GM19025 (cell line): ENCODE measurements around the gene BAX.

Source experiments
- ATAC-seq: cut with Tn5 transposase; IDR thresholded peaks from one replicate; pipeline ENCODE4 v1.9.1; 2021; ENCODE audit warnings: mild to moderate bottlenecking, low read depth, moderate library complexity; ENCODE audit not compliant: unreplicated experiment

The BAX gene

DNA sequence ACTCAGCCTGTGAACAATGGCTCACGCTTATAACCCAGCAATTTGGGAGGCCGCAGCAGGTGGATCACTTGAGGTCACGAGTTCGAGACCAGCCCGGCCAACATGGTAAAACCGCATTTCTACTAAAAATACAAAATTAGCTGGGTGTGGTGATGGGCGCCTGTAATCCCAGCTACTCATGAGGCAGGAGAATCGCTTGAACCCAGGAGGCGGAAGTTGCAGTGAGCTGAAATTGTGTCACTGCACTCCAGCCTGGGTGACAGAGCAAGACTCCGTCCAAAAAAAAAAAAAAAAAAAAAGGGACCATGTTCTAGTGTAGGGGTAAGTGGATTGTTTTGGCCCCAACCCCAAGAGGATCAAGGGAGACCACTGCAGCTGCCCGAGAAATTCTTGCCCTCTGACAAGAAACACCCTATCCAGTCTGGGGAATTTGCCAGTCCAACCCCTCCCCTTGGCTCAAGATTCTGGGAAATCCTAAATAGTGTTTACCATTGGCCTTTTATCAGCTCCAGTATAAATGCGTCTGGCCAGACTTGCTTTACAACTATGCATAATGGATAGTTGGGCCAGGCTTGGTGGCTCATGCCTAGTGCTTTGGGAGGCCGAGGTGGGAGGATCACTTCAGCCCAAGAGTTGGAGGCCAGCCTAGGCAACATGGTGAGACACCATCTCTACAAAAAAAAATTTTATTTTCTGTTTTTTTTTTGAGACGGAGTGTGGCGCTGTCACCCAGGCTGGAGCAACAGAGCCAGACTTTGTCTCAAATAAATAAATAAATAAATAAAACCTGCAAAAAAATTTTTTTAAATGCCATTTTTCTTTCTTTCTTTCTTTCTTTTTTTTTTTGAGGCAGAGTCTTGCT, 26.3 kb upstream of the BAX start:
- no peak for ATAC-seq

DNA sequence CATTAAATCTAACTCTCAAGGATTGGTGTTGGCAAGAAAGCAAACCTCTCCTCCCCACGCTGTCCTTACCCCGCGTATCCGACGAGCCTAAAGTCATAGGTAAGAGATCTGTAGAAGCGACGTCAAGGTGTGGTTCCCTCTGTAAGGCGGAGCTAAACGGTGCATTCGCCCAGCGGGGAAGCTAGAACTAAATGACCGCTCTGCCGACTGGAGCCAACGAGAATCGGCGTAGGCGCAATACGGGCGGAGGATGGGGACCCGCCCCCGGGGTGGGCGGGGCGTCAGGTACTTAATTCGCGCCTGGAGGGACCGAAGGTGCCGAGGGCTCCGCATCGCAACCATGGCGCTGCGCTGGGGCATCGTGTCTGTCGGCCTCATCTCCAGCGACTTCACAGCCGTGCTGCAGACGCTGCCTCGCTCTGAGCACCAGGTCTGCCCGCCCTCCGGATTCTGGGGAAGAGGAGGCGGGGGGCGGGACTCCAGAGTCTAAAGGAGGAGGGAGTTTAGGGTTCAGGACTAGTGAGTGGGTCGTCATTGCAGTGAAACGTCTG, 21.2 kb upstream of the BAX start, which contains the start of gene DHDH:
Gene DHDH (plus strand): TSS at position 318 of the 551 bp plus-strand sequence. CDS start 23 bp downstream, at position 341.
- ATAC-seq: no peak

DNA sequence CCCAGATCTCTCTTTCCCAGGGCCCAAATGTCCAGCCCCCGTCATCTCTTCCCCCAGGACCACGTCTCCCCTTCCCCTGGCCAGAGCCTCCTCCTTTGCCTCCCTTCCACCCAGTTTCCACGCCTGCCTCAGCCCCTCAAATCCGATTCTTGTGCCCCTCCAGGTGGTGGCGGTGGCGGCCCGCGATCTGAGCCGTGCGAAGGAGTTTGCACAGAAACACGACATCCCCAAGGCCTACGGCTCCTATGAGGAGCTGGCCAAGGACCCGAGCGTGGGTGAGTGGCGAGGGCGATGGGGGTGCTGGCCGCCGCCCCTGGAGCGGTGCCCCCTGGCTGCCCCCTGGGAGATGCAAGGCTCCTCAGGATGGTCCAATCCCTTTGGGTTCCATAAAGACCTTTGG, 19.8 kb upstream of the BAX start:
- no peak for ATAC-seq

DNA sequence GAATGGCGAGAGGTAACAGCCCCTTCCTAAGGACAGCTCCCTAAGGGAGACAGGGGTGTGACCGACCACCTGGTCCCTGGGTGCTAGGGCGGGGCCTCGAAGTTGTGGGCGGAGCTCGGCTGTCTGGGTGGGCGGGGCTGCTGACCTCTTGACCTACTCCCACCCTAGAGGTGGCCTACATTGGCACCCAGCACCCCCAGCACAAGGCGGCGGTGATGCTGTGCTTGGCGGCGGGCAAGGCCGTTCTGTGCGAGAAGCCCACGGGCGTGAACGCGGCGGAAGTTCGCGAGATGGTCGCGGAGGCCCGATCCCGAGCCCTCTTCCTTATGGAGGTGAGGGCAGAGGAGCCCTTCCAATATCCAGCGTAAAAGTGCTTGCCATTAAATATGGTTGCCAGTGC, 18.8 kb upstream of the BAX start:
- no peak for ATAC-seq

DNA sequence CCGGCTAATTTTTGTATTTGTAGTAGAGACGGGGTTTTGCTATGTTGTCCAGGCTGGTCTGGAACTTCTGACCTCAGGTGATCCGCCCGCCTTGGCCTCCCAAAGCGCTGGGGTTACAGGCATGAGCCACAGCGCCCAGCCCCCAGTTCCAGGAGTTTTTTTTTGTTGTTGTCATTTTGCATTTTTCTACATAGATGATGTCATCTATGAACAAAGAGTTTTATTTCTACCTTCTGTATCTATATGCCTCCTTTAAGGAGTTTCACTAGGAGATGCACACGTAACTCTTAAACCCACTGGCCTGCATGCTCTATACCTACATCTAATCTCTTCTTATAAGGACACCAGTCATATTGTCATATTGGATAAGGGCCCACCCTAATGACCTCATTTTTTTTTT, 16.4 kb upstream of the BAX start:
- no peak for ATAC-seq

DNA sequence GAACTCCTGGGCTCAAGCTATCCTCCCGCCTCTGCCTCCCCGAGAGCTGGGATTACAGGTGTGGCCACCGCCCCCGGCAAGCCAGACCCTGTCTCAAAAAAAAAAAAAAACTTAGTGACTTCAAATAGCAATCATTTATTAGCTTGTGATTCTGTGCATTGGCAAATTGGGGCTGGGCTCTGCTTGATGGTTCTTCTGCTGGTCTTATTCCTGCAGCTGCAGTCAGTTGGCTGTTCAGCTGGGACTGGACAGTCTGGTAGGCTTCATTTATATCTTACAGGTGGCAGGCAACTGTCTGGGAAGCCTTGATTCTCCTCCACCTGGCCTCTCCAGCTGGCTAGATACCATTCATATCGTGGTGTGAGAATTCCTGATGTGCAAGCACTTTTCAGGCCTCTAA, 13.8 kb upstream of the BAX start:
- ATAC-seq: no peak

DNA sequence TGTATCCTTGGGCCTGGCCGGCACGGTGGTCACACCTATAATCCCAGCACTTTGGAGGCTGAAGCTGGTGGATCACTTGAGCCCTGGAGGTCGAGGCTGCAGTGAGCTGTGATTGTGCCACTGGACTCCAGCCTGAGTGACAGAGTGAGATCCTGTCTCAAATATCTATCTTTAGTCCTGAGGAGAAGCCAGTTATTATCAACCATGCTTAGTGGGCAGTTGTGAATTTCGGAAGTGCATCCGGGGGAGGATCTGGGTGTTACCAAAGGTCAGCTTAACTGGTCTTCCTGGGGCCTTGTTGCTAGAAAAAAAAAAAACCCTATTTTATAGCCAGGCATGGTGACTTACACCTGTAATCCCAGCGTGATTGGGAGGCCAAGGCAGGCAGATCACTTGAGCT, 11.6 kb upstream of the BAX start:
- no peak for ATAC-seq

DNA sequence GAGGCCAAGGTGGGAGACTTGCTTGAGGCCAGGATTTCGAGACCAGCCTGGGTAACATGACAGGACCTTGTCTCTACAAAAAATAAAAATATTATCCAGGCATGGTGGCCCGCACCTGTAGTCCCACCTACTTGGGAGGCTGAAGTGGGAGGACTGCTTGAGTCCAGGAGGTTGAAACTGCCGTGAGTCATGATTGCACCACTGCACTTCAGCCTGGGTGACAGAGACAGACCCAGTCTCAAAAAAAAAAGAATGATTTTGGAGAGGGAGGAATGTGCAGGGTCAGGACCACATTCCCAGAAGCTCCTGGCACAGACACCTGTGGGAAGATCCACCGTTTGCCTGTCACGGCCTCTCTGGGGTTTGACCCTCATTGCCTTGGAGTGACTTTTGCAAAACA, 9.3 kb upstream of the BAX start:
- no peak for ATAC-seq

DNA sequence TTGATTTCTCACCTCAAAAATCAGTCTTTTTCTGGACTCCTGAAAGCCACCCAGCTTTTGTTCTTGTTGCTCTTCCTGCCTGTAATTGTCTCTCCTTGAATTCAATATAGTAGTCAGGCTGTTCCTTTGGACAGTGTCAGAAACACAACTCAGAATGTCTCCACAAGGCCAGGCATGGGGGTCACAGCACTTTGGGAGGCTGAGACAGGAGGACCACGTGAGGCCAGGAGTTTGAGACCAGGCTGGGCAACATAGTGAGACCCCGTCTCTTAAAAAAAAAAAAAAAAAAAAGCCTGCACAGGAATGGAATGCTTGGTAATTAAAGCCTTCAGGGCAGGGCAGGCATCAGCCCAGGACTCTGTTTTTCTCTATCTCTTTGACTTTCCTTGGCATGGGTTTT, 8.9 kb upstream of the BAX start:
- ATAC-seq: no peak

DNA sequence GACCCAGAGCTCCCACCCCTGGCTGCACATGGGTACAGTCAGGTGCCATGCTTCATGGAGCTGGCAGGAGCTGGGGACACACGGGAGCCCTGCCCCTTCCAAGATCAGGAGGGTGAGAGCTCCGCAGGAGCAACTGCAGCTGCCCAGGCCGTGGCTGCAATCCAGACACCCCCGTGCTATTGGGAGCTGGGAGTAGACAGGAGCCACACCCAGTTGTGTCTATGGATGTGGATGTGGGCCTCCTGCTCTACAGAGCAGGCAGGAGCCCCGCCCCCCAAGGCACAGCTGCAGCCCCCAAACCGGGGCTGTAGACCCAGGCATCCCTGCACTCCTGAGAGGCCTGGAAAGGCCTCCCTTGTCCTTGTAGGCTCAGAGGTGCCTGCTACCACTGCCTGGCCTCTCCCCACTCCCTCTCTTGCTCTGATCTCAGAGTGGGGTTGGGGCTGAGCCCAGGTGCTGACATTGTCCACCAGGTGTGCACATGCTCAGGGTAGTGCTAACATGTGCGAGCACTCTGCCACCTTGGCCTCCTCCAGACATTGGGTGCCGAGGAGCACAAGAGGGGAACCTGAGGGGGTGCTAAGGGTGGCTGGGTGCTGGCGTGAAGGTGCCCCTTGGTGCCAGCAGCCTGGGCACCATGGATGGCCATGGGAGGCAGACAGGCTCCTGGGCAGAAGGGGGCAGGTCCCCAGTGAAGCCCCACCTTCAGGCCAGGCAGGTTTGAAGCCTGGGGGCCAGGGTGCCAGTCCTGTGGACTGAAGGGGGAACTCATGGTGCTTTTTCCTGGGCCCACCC, 8.0 kb upstream of the BAX start:
- no peak for ATAC-seq

DNA sequence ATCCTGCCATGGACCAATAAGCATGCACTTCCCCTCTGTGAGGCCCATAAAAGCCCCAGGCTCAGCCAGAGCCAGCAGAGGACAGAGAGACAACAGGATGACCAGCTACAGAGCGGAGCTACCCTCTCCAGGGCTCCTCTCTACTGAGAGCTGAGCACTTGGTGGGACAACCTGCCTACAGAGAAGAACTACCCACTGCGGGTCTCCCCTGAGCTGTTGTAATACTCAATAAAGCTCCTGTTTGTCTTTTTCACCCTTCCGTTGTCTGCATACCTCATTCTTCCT, 7.5 kb upstream of the BAX start:
- ATAC-seq: no peak

DNA sequence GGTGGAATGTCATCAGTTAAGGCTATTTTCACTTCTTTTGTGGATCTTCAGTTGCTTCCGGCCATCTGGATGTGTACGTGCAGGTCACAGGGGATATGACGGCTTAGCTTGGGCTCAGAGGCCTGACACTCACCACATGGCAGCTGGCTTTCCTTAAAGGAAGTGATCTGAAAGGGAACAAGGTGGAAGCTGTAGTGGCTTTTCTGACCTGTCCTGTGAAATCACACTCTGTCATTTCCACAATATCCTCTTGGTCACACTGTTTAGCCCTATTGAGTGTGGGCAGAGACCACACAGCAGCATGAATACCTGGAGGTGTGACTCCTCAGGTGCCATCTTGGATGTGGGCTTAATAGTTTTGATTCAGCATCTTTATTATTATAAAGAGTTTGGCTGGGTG, 4.5 kb upstream of the BAX start:
- ATAC-seq: no peak

DNA sequence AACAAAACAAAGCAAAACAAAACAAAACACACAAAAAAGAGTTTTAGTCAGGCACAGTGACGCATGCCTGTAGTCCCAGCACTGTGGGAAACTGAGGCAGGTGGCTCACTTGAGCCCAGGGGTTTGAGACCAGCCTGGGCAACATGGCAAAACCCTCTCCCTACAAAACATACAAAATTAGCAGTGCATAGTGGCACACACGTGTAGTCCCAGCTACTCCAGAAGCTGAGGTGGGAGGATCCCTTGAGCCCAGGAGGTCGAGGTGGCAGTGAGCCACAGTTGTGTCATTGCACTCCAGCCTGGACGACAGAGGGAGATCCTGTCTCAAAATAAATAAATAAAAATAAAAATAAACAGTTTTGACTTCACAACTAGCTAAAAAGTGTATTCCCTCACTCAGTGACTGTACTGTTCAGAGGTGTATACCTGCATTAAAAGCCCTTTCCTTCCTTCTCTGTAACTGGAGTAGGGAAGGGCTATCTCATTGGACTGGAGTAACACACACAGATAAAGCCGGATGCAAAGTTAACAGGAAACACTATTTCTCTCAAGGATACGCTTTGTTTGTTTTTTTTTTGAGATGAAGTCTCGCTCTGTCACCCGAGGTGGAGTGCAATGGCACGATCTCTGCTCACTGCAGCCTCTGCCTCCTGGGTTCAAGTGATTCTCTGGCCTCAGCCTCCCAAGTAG, 3.7 kb upstream of the BAX start:
- ATAC-seq: no peak

DNA sequence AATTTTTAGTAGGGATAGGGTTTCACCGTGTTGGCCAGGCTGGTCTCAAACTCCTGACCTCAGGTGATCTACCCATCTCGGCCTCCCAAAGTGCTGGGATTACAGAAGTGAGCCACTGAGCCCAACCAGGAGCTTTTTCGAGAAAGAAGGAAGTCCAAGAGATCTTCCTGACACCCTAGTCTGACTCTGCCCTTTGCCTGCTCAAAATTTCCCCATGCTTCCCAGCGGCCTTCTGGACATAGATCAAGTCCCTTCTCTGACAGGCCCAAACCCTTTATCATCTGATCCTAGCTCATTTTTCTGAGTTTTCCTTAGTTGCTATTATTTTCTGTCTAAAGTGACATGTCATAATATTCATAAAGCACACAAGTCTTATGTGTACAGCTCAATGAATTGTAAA, 1.5 kb upstream of the BAX start:
- no peak for ATAC-seq

DNA sequence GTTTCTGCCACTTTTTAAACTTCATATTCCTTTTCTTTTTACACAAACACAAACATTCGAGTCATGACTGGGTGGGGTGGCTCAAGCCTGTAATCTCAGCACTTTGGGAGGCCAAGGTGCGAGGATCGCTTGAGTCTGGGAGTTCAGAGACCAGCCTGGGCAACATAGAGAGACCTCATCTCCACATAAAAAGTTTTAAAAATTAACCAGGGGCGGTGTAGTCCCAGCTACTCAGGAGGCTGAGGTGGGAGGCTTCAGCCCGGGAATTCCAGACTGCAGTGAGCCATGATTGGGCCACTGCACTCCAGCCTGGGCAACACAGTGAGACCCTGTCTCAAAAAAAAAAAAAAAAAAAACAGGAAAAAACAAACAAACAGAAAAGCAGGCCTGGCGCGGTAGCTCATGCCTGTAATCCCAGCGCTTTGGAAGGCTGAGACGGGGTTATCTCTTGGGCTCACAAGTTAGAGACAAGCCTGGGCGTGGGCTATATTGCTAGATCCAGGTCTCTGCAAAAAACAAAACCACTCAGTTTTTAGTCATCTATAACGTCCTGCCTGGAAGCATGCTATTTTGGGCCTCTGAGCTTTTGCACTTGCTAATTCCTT, 583 bp upstream of the BAX start:
- no peak for ATAC-seq

DNA sequence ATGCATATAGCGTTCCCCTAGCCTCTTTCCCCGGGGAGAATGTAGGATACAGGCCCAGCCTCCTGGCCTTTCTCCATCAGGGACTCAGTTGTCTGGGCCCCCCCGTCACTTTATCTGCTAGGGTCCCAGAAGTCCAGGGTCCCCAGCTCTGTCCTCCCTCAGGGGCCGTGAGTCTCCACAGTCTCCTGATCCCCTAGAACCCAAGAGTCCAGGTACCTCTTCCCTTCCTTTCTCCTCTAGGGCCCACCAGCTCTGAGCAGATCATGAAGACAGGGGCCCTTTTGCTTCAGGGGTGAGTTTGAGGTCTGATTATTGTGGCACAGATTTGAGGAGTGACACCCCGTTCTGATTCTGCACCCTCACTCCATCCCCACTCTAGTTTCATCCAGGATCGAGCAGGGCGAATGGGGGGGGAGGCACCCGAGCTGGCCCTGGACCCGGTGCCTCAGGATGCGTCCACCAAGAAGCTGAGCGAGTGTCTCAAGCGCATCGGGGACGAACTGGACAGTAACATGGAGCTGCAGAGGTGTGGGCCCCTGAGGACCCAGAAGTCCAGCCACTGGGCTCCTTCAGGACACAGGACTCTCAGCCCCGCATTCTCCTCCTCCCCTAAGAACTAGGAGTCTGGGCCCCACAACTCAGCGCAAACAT, 758 bp downstream of the BAX start:
- no peak for ATAC-seq

DNA sequence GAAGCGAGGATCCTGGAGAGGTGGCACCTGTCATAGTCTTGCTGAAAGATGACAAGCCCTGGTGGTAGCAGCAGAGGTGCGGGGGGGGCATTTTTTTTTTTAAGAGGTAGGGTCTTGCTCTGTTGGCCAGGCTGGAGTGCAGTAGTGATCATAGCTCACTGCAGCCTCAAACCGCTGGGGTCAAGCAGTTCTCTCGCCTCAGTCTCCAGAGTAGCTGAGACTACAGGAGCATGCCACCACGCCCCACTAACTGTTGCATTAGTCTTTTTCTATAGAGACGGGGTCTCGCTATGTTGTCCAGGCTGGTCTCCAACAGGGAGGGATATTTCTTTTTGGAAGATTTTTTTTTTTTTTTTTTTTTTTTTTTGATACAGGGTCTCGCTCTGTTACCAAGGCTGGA, 3.3 kb downstream of the BAX start:
- no peak for ATAC-seq

DNA sequence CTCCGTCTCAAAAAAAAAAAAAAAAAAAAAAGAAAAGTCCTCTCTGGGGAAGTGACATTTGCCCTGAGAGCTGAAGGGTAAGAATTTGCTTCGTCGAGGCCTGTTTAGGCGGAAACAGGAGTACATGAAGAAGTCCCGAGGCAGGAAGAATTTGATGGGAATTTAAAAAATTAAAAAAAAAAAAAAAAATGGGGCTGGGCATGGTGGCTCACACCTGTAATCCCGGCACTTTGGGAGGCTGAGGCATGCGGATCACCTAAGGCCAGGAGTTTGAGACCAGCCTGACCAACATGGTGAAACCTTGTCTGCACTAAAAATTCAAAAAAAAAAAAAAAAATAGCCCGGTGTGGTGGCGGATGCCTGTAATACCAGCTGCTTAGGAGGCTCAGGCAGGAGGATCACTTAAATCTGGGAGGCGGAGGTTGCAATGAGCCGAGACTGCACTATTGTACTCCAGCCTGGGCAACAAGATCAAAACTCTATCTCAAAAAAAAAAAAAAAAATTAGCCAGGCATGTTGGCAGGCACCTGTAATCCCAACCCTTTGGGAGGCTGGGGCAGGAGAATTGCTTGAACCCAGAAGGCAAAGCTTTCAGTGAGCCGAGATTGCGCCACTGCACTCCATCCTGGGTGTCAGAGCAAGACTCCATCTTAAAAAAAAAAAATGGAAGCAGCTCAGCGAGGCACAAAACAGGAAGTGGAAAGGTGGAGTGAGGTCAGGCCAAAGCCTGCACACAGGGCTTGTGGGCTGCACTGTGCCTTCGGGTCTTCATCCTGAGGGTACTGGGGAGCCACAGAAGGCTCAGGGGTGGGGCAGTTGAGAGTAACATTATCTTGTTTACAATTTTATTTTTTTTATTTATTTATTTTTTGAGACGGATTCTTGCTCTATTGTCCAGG, 4.9 kb downstream of the BAX start:
- ATAC-seq: no peak

DNA sequence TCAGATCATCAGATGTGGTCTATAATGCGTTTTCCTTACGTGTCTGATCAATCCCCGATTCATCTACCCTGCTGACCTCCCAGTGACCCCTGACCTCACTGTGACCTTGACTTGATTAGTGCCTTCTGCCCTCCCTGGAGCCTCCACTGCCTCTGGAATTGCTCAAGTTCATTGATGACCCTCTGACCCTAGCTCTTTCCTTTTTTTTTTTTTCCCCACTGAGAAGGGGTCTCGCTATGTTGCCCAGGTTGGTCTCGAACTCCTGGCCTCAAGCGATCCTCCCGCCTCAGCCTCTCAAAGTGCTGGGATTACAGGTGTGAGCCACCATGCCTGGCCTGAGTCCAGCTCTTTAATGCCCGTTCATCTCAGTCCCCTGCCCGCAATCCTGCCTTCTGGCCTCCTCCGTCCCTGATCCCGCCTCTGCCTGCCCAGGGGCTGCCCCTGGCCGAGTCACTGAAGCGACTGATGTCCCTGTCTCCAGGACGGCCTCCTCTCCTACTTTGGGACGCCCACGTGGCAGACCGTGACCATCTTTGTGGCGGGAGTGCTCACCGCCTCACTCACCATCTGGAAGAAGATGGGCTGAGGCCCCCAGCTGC, 6.5 kb downstream of the BAX start:
- ATAC-seq: no peak
